ENCODE data around the gene ETF1. TPM values are rescaled to one million over a fixed set of nuclear protein-coding genes. Genes with fewer than 3 reads are reported as not detected.

ETF1 gene
- total RNA-seq, 1 donor = 113 TPM

- Histone ChIP-seq H3K4me2 (ENCODE audit: insufficient read depth, low read length) (no peak overlapping the region), H3K9me3 (ENCODE audit: low read depth, low read length) (no peaks in the 10 kb centered on the region), H3K27me3 (ENCODE audit: insufficient read depth, low read length) (no peaks in the 10 kb centered on the region), H3K79me2 (ENCODE audit: insufficient read depth, low read length) (no peaks in the 10 kb centered on the region), H3K4me1 (ENCODE audit: insufficient read depth, low read length) (peaks cover 15% of the 10 kb centered on the region), H3K36me3 (ENCODE audit: insufficient read depth, low read length) (no peaks in the 10 kb centered on the region), H3K4me3 (ENCODE audit: insufficient read depth, low read length) (no peak overlapping the region), H3K27ac (ENCODE audit: low read depth, low read length) (no peak overlapping the region), H4K20me1 (ENCODE audit: insufficient read depth, low read length) (no peaks in the 10 kb centered on the region), H2AFZ (ENCODE audit: low read length) (peak overlapping the region; percentile 35)
- DNase-seq (ENCODE audit: insufficient read length, low spot score, missing footprints) = no peak
- TF ChIP-seq, protein P1, sequence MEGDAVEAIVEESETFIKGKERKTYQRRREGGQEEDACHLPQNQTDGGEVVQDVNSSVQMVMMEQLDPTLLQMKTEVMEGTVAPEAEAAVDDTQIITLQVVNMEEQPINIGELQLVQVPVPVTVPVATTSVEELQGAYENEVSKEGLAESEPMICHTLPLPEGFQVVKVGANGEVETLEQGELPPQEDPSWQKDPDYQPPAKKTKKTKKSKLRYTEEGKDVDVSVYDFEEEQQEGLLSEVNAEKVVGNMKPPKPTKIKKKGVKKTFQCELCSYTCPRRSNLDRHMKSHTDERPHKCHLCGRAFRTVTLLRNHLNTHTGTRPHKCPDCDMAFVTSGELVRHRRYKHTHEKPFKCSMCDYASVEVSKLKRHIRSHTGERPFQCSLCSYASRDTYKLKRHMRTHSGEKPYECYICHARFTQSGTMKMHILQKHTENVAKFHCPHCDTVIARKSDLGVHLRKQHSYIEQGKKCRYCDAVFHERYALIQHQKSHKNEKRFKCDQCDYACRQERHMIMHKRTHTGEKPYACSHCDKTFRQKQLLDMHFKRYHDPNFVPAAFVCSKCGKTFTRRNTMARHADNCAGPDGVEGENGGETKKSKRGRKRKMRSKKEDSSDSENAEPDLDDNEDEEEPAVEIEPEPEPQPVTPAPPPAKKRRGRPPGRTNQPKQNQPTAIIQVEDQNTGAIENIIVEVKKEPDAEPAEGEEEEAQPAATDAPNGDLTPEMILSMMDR (IDR thresholded peaks at IDR 0.05; ENCODE audit: extremely low read depth, low read depth, low read length) = no peak
These were observed 84.7 kb downstream of the ETF1 start for GRCh38 chr5:138458384-138458783.

DNA sequence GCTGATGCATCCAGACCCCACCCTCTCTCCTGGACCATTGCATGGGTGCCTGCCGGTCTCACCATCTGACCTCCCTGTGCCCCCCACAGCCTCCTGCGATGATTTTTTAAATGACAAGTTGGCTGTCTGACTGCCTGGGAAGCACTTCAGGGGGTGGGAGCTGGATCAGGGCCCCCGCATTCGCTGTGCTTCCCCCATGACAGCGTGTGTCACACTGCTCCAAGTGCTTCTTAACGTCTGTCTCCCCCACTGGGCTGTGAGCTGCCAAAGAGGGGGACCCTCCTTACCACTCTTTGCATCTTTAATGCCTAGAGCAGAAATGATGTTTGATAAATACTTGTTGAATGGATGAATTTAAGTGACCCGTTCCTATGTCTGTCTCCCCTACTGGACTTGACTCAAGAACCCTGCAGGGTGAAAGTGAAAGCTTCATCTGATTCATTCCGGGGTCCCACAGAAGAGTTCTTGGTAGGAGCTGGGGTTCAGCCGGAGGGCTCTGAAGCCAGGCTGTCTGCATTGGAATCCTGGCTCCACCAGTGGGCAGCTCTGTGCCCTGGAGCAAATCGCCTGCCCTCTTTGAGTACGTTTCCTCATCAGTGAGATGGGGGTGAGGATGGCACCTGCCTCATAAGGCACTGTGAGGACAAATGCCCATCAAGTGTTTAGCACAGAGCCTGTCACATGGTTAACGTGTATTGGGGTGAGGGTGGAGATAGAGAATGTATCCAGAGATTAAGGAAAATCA is 85.3 kb downstream of the ETF1 start:
- no peaks in the 10 kb centered on the region for H3K79me2 ChIP-seq (ENCODE audit: insufficient read depth, low read length)
- H3K9me3 ChIP-seq (ENCODE audit: low read depth, low read length) = no peaks in the 10 kb centered on the region
- H3K27me3 ChIP-seq (ENCODE audit: insufficient read depth, low read length) = no peaks in the 10 kb centered on the region
- H3K36me3 ChIP-seq (ENCODE audit: insufficient read depth, low read length) = no peaks in the 10 kb centered on the region
- H2AFZ ChIP-seq (ENCODE audit: low read length) = no peak overlapping the region
- H3K27ac ChIP-seq (ENCODE audit: low read depth, low read length) = no peak overlapping the region
- no peak overlapping the region for H3K4me3 ChIP-seq (ENCODE audit: insufficient read depth, low read length)
- H4K20me1 ChIP-seq (ENCODE audit: insufficient read depth, low read length) = no peaks in the 10 kb centered on the region
- peak; percentile 77 for DNase-seq (ENCODE audit: insufficient read length, low spot score, missing footprints)
- TF ChIP-seq, protein P1 (IDR thresholded peaks at IDR 0.05; ENCODE audit: extremely low read depth, low read depth, low read length) = no peak
- peaks cover 12% of the 10 kb centered on the region for H3K4me1 ChIP-seq (ENCODE audit: insufficient read depth, low read length)
- no peak overlapping the region for H3K4me2 ChIP-seq (ENCODE audit: insufficient read depth, low read length)

Small RNA genes within 50 kb of the gene (small RNA-seq; reads per million reads assigned to genes)
- gene RF00154 (10.4 reads per million, percentile 92 among the genes with 10 or more reads in this experiment), gene SNORD63 (1,013 reads per million, percentile 99 among the genes with 10 or more reads in this experiment)

Other genes with a start within 250 kb of the ETF1 start
- gene CDC25C, start 211.4 kb downstream of the ETF1 start, total RNA-seq = 1.8 TPM in 2 replicates
- 39.8 and 43.8 TPM in 2 replicates for gene FAM53C, start 205.0 kb downstream of the ETF1 start, total RNA-seq
- 48.3 and 53.2 TPM in 2 replicates for gene KDM3B, start 190.6 kb downstream of the ETF1 start, total RNA-seq
- 1.5 and 2.2 TPM in 2 replicates for gene REEP2, start 104.2 kb downstream of the ETF1 start, total RNA-seq
- 2.2 and 2.7 TPM in 2 replicates for gene EGR1, start 77.8 kb downstream of the ETF1 start, total RNA-seq
- 499 and 624 TPM in 2 replicates for gene HSPA9, start 32.2 kb upstream of the ETF1 start, total RNA-seq
- gene CTNNA1, start 210.2 kb upstream of the ETF1 start, total RNA-seq = 432 and 448 TPM in 2 replicates